Effector memory CD8-positive, alpha-beta T cell (primary cell): Measurements from ENCODE around the gene INPP5A.

Source experiments
- ATAC-seq: fragments of 150-1000 bp; cut with Tn5 transposase; replicated peaks from 2 replicates; pipeline ENCODE4 v1.10.0; 2021; ENCODE audit warnings: mild to moderate bottlenecking, moderate library complexity
- DNase-seq, 3 experiments: peaks; one replicate each; pipeline ENCODE4 v3.0.0; 2021
- H3K27ac Mint-ChIP-seq, 2 donors: one replicate each; pipeline ENCODE4 v1.8.0; 2022; ENCODE audit warnings: mild to moderate bottlenecking in 2 of 2, mixed read lengths in 2 of 2, moderate library complexity in 2 of 2
- H3K27me3 Mint-ChIP-seq, 2 donors: one replicate each; pipeline ENCODE4 v1.8.0; 2022; ENCODE audit warnings: mixed read lengths in 2 of 2
- H3K36me3 Mint-ChIP-seq: one replicate; pipeline ENCODE4 v1.8.0; 2022; ENCODE audit warnings: mild to moderate bottlenecking, moderate library complexity, mixed read lengths; ENCODE audit not compliant: insufficient read depth
- H3K4me1 Mint-ChIP-seq, 2 donors: one replicate each; pipeline ENCODE4 v1.8.0; 2022; ENCODE audit warnings: low read depth in 2 of 2, mixed read lengths in 2 of 2
- H3K4me3 Mint-ChIP-seq, 2 donors: one replicate each; pipeline ENCODE4 v1.8.0; 2022; ENCODE audit warnings: mild to moderate bottlenecking in 2 of 2, mixed read lengths in 2 of 2, moderate library complexity in 2 of 2
- H3K9me3 Mint-ChIP-seq, 2 donors: one replicate each; pipeline ENCODE4 v1.8.0; 2022; ENCODE audit warnings: mixed read lengths in 2 of 2

INPP5A gene

DNA sequence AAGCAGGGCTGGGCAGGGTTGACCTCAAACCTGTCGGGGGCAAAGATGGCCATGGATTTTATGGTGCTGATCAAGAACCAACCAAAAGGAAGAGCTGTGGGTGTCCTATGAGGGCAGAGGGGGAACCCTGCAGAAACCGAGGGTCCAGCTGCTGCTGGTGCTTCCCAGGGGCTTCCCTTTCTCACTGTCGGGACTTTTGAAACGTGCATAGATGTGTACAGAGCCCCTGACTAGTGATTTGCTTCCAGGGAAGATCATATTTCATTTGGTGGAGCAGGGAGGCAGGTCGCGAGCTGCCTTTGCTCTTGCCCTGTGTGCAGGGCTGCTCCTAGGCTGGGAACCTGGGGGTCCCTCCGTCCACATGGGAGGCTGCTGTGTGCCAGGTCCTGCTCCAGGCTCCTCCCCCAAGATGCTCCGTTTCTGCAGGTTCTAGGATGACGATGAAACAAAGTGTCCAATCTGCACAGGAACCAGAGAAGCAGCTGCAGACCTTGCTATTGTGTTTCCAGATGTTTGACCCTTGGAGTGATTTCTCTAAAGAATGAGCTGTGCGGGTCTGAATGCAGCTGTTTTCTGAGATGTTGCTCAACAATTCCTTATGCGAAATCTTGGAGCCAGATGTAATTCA is 9.4 kb upstream of the INPP5A start:
- ATAC-seq = no peak
- Mint-ChIP-seq H3K9me3 (peaks cover 3 to 5% of the 10 kb centered on the region in 2 donors), H3K27ac (no peak overlapping the region), H3K4me1 (no peaks in the 10 kb centered on the region), H3K4me3 (no peak overlapping the region), H3K36me3 (no peaks in the 10 kb centered on the region), H3K27me3 (peaks cover 48 to 71% of the 10 kb centered on the region in 2 donors)
- no peak for DNase-seq

GRCh38 chr10:132532179-132532578 is 5.4 kb upstream of the INPP5A start:
- DNase-seq = no peak

DNA sequence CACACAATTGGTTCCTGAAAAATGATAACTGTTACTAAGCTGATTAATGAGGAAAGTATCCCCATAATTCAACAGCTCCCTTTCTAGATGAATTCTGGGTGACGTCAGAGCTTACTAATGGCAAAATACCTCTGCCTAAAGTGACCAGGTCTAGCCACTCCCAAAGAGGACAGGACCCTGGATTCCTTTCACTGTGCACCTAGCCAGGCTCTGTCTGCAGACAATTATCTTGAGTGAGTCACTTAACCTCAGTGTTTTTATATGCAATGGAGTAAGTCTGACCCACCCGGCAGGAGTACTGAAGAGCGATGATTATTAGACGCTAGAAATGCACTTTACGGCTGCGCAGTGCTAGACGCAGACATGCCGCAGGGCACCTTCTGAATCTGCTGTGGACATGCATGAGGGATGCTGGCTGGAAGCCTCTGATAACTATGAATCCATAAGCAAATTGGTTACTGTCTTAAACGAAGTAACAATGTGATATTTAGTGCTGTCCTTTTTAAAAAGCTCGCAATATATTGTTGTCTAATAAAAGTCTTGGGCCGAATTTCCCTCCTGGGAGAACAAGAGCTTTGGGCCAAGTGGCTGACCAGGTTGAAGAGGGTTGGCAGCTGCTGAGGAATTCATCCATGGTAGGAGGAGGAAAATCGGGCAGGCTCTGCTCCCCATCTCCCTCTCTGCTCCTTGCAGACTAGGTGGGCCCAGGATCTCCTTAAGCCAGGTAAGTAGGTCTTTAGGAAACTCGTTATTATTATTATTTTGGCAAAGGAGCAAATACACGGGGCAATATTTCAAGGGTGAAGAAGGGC is 4.6 kb upstream of the INPP5A start:
- no peak overlapping the region for H3K27ac Mint-ChIP-seq
- H3K27me3 Mint-ChIP-seq = peaks cover 33 to 46% of the 10 kb centered on the region in 2 donors
- peaks cover 11% of the 10 kb centered on the region for H3K36me3 Mint-ChIP-seq
- peaks cover 3 to 5% of the 10 kb centered on the region in 2 donors for H3K9me3 Mint-ChIP-seq
- DNase-seq (no peak), ATAC-seq (no peak)
- peaks cover 9 to 11% of the 10 kb centered on the region in 2 donors for H3K4me1 Mint-ChIP-seq
- H3K4me3 Mint-ChIP-seq = no peak overlapping the region

More at GRCh38 chr10:132532179-132532578, 5.4 kb upstream of the INPP5A start:
- Mint-ChIP-seq H3K36me3 (peaks cover 6% of the 10 kb centered on the region), H3K4me3 (no peak overlapping the region), H3K27me3 (peaks cover 39 to 53% of the 10 kb centered on the region in 2 donors), H3K4me1 (peaks cover 9 to 11% of the 10 kb centered on the region in 2 donors), H3K27ac (no peak overlapping the region), H3K9me3 (peaks cover 3 to 5% of the 10 kb centered on the region in 2 donors)
- ATAC-seq = no peak

DNA sequence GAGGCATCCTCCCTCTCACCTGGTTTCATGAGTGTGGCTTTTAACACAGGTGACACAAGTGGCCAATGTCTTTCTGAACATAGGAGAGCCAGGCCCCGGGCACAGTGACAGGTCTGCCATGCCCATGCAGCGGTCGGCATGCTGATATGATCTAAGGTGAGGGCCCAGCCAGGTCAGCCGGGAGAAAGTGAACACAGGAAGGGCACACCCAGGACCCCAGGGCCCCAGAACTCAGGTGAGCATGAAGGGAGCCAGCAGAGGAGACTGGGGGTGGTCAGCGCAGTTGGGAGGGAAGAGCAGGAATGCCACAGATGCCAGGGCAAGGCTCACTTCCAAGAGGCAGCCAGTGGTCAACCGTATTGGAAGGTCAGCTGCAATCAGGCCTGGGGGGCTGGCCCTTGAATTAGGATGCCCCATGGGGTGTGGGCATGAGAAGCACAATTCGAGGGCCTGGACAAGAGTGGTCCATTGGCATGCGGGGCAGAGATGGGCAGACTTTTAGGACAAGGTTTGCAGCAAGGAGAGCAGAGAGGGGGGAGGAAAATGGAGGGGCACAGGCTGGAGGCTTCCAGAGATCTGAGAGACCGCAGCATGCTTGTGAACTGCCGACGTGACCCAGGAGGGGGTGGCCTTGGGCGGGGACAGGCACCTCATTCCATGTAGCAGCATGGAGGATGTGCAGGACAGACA is 3.9 kb upstream of the INPP5A start:
- Mint-ChIP-seq H3K27me3 (peaks cover 31 to 41% of the 10 kb centered on the region in 2 donors), H3K9me3 (peaks cover 3 to 5% of the 10 kb centered on the region in 2 donors), H3K4me1 (peaks cover 14 to 15% of the 10 kb centered on the region in 2 donors), H3K27ac (no peak overlapping the region), H3K36me3 (peaks cover 11% of the 10 kb centered on the region), H3K4me3 (no peak overlapping the region)
- DNase-seq (no peak), ATAC-seq (no peak)

DNA sequence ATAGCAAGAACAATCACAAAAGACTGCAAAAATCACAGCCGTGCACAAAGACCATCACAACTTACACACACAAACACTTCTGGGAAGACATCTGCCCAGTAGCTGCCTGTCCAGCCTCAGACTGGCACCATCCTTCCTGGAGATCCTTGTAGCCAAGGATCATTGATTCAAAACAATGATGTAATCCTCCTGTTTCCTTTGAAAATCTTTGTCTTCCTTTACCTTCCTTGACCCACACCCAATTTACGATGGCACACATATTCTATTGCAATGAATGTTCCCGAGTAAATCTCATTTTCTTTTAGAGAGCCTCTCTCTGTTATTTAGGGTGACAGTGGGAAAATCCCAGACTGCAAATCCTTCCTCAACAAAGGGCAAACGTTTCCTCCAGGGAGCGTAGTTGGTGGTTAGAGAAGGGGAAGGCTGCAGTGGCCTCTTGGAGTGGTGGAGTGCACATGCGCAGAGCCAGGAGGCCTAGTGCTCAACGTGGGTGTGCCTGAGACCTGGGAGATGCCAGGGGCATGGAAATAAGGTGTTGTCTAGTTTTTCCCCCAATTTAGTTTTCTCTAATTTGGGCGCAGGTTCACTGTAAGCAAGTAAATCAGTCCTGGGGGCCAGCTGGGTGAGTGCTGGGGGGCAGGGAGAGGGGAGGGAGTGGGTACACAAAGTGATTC is 3.1 kb upstream of the INPP5A start:
- ATAC-seq = no peak
- Mint-ChIP-seq H3K27ac (no peak overlapping the region), H3K4me3 (peak overlapping the region; percentile 14 to 56), H3K9me3 (peaks cover 3 to 5% of the 10 kb centered on the region in 2 donors), H3K4me1 (peaks cover 19 to 21% of the 10 kb centered on the region in 2 donors), H3K36me3 (peaks cover 11% of the 10 kb centered on the region), H3K27me3 (peaks cover 29 to 38% of the 10 kb centered on the region in 2 donors)
- no peak for DNase-seq

GRCh38 chr10:132535065-132535651 is 2.4 kb upstream of the INPP5A start:
- peaks cover 3 to 5% of the 10 kb centered on the region in 2 donors for H3K9me3 Mint-ChIP-seq
- ATAC-seq (no peak), DNase-seq (no peak)
- H3K36me3 Mint-ChIP-seq = peaks cover 11% of the 10 kb centered on the region
- peak overlapping the region; percentile 14 to 56 for H3K4me3 Mint-ChIP-seq
- peaks cover 24 to 31% of the 10 kb centered on the region in 2 donors for H3K27me3 Mint-ChIP-seq
- H3K4me1 Mint-ChIP-seq = peaks cover 24 to 26% of the 10 kb centered on the region in 2 donors
- H3K27ac Mint-ChIP-seq = no peak overlapping the region

- Mint-ChIP-seq H3K4me1 (peaks cover 31 to 34% of the 10 kb centered on the region in 2 donors), H3K36me3 (peaks cover 11% of the 10 kb centered on the region)
- no peak for DNase-seq
Observed at GRCh38 chr10:132536241-132536876, 1.2 kb upstream of the INPP5A start.

DNA sequence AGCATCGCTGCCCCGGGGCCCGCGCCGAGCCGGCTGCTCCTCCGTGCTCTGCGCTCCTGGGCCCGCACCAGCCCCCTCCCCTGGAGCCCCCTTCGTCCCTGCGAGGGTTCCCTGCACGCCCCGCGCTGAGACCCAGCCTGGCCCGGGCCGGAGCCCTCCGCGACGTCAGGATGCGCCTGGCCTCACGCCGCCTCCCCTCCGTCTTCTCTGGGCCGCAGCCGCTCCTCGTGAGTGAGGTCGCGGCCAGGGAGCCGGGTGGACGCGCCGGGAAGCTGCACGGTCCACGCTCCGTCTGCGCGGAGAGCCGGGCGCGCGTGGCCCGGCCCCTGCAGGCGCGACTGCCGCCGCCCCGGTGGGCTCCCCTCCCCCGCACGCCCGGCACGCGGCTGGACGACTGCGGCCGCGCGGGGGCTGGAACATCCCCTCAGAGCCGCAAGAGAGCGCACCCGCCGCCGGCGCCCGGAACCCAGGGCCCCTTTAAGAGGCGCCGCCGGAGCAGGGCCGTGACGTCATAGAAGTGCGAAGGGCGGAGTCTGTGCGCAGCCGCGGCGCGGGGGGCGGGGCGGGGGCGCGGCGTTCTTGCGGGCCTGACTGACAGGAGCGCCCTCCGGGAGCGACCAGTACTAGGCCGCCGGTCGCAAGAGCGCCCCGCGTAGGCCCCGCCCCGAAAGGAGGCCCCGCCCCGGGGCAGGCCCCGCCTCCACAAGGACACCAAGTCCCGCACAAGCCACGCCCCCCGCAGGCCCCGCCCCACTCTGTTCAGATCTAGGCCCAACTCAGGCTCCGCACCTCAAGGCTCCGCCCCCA is 507 bp upstream of the INPP5A start:
- peak overlapping the region in 1 of 2 donors; percentile 13 for H3K27ac Mint-ChIP-seq
- DNase-seq = peak; percentile 100
- H3K36me3 Mint-ChIP-seq = peaks cover 11% of the 10 kb centered on the region
- H3K4me3 Mint-ChIP-seq = peak overlapping the region; percentile 56 to 58
- H3K27me3 Mint-ChIP-seq = peaks cover 17 to 18% of the 10 kb centered on the region in 2 donors
- peak; percentile 82 for ATAC-seq
- peaks cover 34 to 36% of the 10 kb centered on the region in 2 donors for H3K4me1 Mint-ChIP-seq
- H3K9me3 Mint-ChIP-seq = no peaks in the 10 kb centered on the region

More at GRCh38 chr10:132536241-132536876, 1.2 kb upstream of the INPP5A start:
- H3K27ac Mint-ChIP-seq = no peak overlapping the region
- peaks cover 3 to 5% of the 10 kb centered on the region in 2 donors for H3K9me3 Mint-ChIP-seq
- H3K4me3 Mint-ChIP-seq = peak overlapping the region; percentile 56 to 58
- no peak for ATAC-seq
- peaks cover 18 to 24% of the 10 kb centered on the region in 2 donors for H3K27me3 Mint-ChIP-seq

DNA sequence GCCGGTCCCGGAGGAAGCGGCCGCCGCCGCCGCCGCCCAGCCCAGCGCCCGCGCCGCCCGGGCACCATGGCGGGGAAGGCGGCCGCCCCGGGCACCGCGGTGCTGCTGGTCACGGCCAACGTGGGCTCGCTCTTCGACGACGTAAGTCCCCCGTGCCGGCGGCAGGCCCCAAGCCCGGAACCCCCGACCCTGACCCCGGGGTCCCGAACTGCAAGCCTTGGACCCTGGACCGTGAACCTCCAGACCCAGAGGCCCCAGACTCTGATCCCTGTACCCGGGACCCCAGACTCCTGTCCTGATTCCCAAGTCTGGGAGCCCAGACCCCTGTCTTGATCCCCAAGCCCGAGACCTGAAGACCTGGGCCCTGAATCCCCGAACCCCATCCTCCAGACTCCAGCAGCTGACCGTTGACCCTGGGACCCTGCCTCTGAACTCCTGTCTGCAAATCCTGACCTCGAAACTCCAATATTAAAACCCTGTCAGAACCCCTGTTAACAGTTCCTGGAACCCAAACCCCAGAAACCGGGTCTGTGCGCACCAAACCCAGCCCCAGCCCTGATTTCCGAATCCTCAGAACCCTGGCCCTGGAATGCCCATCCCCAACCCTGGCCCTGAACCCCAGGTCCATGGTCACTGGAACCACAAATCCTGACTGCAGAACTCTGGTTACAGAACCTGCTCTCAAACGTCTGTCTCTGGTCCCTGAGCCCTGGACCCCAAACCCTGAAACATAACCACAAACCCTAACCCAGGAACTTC is 623 bp downstream of the INPP5A start:
- peak overlapping the region; percentile 92 to 96 for H3K4me3 Mint-ChIP-seq
- peaks cover 14% of the 10 kb centered on the region for H3K36me3 Mint-ChIP-seq
- peak overlapping the region; percentile 83 to 90 for H3K27ac Mint-ChIP-seq
- H3K9me3 Mint-ChIP-seq = no peaks in the 10 kb centered on the region
- H3K4me1 Mint-ChIP-seq = peaks cover 34 to 37% of the 10 kb centered on the region in 2 donors
- ATAC-seq = no peak
- DNase-seq = no peak
- peaks cover 8% of the 10 kb centered on the region in 2 donors for H3K27me3 Mint-ChIP-seq

GRCh38 chr10:132538790-132539421 is 1.3 kb downstream of the INPP5A start:
- Mint-ChIP-seq H3K4me1 (peaks cover 34 to 40% of the 10 kb centered on the region in 2 donors), H3K27me3 (peaks cover under 1% of the 10 kb centered on the region in 2 donors), H3K27ac (peak overlapping the region; percentile 83 to 90), H3K4me3 (peak overlapping the region; percentile 92 to 96), H3K36me3 (peaks cover 14% of the 10 kb centered on the region), H3K9me3 (no peaks in the 10 kb centered on the region)
- no peak for DNase-seq
- ATAC-seq = no peak

DNA sequence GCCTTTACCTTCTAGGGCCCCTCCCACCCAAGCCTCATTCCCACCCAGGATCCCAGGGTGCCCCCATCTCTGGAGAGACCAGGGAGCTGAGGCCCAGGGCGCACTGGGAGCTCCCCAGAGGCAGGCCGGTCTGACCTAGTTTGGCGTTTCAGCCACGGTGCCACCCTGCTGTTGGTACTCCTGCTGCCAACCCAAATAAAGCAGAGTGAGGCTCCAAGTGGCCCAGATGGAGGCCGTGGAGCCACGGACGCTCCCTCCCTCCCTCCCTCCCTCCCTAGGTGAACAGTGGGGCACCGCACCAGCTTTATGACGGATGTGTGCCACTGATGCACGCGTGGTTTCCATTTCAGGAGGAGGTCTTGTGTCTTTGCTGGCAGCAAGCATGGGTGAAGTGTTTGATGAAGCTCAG is 1.8 kb downstream of the INPP5A start:
- H3K9me3 Mint-ChIP-seq = no peaks in the 10 kb centered on the region
- H3K27me3 Mint-ChIP-seq = no peaks in the 10 kb centered on the region
- H3K36me3 Mint-ChIP-seq = peaks cover 14% of the 10 kb centered on the region
- DNase-seq (no peak), ATAC-seq (no peak)
- H3K4me3 Mint-ChIP-seq = peak overlapping the region; percentile 92 to 96
- H3K4me1 Mint-ChIP-seq = peaks cover 38 to 45% of the 10 kb centered on the region in 2 donors
- H3K27ac Mint-ChIP-seq = peak overlapping the region in 1 of 2 donors; percentile 79
